Measurements from ENCODE around the gene CLDN19. TPM values are rescaled to one million over a fixed set of nuclear protein-coding genes. Genes with fewer than 3 reads are reported as not detected.

The CLDN19 gene
- total RNA-seq, 6 experiments from 2014 or later, result not detected

GRCh38 chr1:42759114-42759513 is 19.1 kb upstream of the CLDN19 start:
- TF ChIP-seq CTCF (IDR thresholded peaks at IDR 0.05), result 0 out of 2 replicates have a peak, but pooled peaks have one; percentile 10
- Mint-ChIP-seq H3K9me3 (no peaks in the 10 kb centered on the region), H3K4me3 (no peak overlapping the region), H3K4me1 (ENCODE audit: low read depth) (peaks cover 7% of the 10 kb centered on the region), H3K27ac (no peak overlapping the region), H3K36me3 (ENCODE audit: low read depth) (peaks cover 27% of the 10 kb centered on the region), H3K27me3 (ENCODE audit: insufficient read depth) (no peaks in the 10 kb centered on the region)
- DNase-seq, result no peak

GRCh38 chr1:42758641-42759040 is 18.6 kb upstream of the CLDN19 start:
- TF ChIP-seq CTCF (IDR thresholded peaks at IDR 0.05), result no peak
- no peak overlapping the region for H3K4me3 Mint-ChIP-seq
- H3K36me3 Mint-ChIP-seq (ENCODE audit: low read depth), result peaks cover 32% of the 10 kb centered on the region
- H3K27me3 Mint-ChIP-seq (ENCODE audit: insufficient read depth), result no peaks in the 10 kb centered on the region
- H3K27ac Mint-ChIP-seq, result no peak overlapping the region
- H3K9me3 Mint-ChIP-seq, result no peaks in the 10 kb centered on the region
- no peak for DNase-seq
- H3K4me1 Mint-ChIP-seq (ENCODE audit: low read depth), result peaks cover 12% of the 10 kb centered on the region

GRCh38 chr1:42757892-42758275 is 17.8 kb upstream of the CLDN19 start:
- no peak overlapping the region for H3K4me3 Mint-ChIP-seq
- no peak for DNase-seq
- H3K27ac Mint-ChIP-seq, result no peak overlapping the region
- no peaks in the 10 kb centered on the region for H3K27me3 Mint-ChIP-seq (ENCODE audit: insufficient read depth)
- no peaks in the 10 kb centered on the region for H3K9me3 Mint-ChIP-seq
- peaks cover 20% of the 10 kb centered on the region for H3K4me1 Mint-ChIP-seq (ENCODE audit: low read depth)
- H3K36me3 Mint-ChIP-seq (ENCODE audit: low read depth), result peaks cover 39% of the 10 kb centered on the region
- no peak for TF ChIP-seq CTCF (IDR thresholded peaks at IDR 0.05)

- peak overlapping the region; percentile 29; the same call in 1 of the 2 replicates for H3K27ac Mint-ChIP-seq
- peak; percentile 83 for TF ChIP-seq CTCF (IDR thresholded peaks at IDR 0.05)
- H3K36me3 Mint-ChIP-seq (ENCODE audit: low read depth), result peaks cover 46% of the 10 kb centered on the region
- H3K4me1 Mint-ChIP-seq (ENCODE audit: low read depth), result peaks cover 23% of the 10 kb centered on the region
- H3K4me3 Mint-ChIP-seq, result no peak overlapping the region
- no peaks in the 10 kb centered on the region for H3K9me3 Mint-ChIP-seq
- no peaks in the 10 kb centered on the region for H3K27me3 Mint-ChIP-seq (ENCODE audit: insufficient read depth)
- DNase-seq, result peak; percentile 61
Observed at GRCh38 chr1:42756956-42757891, 17.2 kb upstream of the CLDN19 start.

GRCh38 chr1:42753070-42753469 is 13.0 kb upstream of the CLDN19 start:
- Mint-ChIP-seq H3K4me1 (ENCODE audit: low read depth) (peaks cover 23% of the 10 kb centered on the region), H3K27ac (peak overlapping the region; percentile 78), H3K4me3 (no peak overlapping the region), H3K27me3 (ENCODE audit: insufficient read depth) (peaks cover 2% of the 10 kb centered on the region; the same call in 1 of the 2 replicates), H3K36me3 (ENCODE audit: low read depth) (peaks cover 69% of the 10 kb centered on the region), H3K9me3 (no peaks in the 10 kb centered on the region)
- no peak for TF ChIP-seq CTCF (IDR thresholded peaks at IDR 0.05)
- peak; percentile 42 for DNase-seq

All from HFFc6 (cell line).